SIG-M5 treated with dmso at 0.1 percent for 504 hours (cell line): ENCODE measurements around the gene EIF2S2.

ENCODE experiments used
- DNase-seq: peaks from one replicate; lab custom pipeline; 2025; ENCODE audit not compliant: unreplicated experiment; lab: John Stamatoyannopoulos, UW

EIF2S2 gene

DNA sequence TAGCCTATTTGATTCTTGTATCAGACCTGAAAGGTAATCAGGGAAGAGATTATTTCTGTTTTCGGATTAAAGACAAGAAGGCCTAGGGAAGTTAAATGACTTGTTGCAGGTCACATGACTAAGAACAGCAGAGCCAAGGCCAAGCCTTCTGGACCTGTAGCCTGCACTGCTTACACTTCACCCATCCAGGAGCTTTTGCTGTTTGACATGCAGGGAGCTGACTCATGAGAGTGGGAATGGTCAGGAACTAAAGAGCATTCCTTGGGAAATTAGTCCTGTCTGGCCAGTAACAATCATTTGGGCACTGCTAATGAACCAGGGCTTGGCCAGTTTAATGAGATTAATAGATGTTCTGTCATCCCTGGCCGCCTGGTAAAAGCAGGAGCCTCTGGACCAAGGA is 46.8 kb downstream of the EIF2S2 start:
- DNase-seq, result no peak

DNA sequence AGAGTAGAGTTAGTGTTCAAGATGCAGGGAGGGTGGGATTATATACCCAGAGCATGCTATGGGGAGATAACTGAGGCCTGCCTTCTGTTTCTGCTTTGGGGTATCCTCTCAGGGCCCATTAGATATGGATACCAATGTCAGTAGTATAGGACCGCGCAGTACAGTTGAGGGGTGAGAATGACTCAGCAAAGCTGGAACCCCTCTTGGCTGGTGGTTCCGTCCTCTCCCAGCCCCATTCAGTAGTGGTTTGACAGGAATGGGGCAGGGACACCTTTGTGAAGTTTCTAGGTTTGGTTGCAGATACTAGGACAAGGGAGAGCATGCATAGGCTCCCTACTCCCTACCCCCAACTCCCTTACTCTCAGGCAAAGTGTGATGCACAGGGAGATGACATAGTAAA is 47.8 kb downstream of the EIF2S2 start:
- no peak for DNase-seq

DNA sequence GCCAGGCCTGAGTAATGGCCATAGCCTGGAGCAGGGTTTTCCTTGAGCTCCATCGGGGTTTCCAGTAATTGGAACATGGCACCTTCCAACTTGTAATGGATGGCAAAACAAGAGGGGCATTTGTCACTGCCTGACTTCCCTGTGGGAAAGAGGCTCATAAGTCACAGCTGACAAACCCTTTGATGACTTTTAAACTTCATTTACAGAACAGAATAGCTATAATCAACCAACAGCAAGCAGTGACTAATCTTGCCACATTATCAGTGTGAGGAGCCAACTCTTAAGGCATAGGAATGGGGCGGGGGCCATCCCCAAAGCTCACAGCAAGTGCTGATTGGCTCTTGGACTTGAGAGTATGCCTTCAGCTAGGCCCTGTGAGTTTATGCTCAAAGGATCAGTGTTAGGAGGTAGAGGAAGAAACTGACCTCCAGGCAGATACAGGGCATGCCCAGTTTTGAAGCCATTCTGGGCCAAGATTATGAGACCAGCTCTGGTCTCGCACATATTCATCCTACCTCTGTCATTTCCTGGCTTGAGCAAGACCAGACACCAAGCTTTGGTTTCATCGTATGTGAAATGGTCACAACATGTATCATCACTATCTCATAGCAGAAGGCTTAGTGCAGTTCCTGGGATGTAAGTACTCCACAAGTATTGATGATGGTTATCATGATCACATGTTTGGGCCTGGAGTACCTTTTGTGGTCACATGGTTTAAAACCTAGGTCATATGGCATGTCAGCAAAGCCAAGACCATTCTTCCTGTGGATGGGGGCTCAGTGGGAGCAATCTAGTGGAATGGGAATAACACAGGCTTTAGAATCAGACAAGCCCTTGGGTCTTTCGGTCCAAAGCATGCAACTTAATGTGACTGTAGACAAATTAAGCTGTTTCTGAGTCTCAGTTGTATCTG is 49.2 kb downstream of the EIF2S2 start:
- no peak for DNase-seq

DNA sequence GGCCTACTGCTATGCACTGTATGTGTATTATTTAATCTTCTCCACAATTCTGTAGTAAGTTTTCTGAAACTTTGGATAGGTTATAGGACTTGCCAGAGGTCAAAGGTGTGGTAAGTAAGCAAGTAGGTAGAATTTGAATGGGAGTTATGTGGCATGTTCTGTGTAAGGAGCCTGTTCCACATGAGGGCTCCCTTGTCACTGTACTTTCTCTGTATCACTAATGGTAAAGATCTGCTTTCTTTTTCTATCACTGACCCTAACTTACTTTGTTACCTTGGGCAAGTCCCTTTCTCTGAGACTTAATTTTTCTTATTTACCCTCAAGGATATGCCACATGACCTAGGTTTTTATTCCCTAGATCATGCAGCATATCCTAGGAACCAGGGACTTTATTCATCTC is 50.3 kb downstream of the EIF2S2 start:
- no peak for DNase-seq

DNA sequence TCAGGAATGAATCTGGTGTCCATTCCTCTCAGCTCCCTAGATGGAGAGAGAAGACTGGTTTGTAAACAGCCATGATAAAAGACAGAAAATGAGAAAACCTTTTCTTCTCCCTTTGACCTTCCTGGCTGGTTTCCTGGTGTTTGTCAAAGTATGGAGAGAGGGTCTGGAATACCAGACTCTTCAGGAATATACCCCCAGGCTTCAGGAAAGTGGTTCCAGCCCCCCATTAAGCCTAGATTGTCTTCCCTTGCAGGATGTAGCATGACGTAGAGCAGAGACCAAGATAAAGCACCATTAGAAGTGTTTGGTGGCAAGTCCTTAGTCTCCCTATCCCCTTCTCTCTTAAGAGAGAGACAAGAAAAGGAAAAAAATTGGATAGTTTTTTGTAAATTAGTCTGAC is 51.1 kb downstream of the EIF2S2 start:
- DNase-seq, result no peak

DNA sequence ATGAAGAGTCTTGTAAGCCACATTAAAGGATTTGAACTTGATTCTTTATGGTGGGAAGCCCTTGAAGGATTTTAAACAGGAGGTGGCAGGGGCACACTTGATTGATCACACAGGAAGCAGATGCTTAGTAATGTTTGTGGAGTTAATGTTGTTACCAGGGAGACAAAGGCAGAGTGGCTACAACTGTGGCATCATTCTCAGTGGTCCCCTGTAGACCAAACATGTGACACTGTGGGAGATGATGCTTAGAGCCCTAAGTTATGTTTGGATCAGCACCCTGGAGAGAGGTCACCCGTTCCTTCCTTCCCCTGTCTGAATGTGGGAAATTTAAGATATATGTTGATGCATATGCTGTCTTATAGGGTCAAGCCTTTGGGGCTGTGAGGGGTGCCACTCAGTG is 53.2 kb downstream of the EIF2S2 start:
- no peak for DNase-seq

DNA sequence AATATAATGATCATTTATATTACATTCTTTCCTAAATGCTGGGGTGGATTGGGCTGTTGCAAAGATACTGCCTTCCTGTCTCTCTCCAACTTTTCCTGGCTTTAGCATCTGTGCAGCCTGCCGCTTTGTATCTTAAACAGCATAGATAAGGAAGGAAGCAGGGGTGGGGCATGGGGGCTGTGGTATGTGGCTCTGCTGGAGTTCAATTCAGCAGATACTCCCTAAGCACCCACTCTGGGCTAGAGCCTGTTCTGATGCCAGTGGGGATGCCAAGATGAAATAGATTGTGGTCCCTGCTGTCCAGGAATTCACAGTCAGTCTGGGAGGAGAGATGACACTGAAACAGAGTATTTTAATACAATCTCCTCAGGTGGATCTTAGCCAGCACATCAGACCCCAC is 56.8 kb downstream of the EIF2S2 start:
- DNase-seq, result no peak

GRCh38 chr20:34052414-34052813 is 59.6 kb downstream of the EIF2S2 start:
- DNase-seq, result no peak

DNA sequence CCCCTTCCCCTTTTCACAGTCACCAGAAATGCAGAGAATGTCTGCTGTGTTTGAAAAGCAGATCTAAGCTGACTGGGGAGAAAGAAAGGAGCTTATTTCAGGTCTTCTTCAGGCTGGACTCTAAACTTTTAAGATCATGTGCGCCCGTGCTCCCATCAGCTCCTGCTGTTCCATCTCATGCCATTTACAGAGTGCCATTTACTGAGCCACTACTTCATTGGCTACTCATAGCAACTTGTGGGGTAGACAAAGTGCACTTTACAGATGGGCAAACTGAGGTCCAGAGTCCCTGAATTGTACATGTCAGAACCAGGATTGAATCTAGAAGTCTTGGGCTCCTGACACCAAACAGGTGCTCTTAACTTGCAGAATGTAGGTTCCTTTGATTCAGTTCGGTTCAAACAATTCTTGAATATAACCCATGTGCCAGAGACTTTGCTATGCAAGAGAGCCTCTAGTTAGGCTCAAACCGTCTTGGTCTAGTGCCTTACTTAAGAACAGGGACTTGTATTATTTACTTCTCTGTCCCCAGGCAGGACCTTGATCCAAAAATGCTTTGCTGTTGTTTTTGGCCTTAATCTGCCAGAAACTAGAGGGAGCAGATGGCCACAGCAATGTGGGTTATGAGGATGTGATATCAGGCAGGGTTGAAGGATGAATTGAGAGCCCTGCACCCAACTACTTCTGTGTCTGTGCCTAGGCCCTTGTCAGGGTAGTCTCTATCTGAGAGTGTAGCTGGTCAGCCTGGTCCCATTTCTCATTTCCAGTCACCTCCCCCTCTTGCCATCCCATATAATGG is 61.9 kb downstream of the EIF2S2 start:
- DNase-seq, result no peak

- no peak for DNase-seq
Observed at GRCh38 chr20:34049389-34049788, 62.7 kb downstream of the EIF2S2 start.

DNA sequence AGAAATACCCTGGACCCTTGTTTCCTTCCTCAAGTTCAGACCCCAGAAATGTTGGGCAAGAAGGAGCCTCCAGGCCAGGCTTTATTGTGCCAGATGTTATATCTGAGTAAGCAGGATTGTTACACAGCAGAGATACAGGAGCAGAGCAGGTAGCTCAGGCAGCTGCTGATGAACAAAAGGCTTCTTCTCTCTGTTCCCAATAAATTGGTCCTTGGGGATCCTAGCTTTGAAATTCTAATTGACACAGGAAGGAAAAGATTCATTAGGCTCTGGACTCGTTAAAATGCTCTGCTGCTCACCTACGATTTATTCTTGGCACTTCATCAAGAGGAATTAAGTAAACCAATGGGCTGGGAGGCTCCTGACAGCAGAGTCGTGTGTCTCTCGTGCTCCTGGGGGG is 64.1 kb downstream of the EIF2S2 start:
- DNase-seq, result no peak

DNA sequence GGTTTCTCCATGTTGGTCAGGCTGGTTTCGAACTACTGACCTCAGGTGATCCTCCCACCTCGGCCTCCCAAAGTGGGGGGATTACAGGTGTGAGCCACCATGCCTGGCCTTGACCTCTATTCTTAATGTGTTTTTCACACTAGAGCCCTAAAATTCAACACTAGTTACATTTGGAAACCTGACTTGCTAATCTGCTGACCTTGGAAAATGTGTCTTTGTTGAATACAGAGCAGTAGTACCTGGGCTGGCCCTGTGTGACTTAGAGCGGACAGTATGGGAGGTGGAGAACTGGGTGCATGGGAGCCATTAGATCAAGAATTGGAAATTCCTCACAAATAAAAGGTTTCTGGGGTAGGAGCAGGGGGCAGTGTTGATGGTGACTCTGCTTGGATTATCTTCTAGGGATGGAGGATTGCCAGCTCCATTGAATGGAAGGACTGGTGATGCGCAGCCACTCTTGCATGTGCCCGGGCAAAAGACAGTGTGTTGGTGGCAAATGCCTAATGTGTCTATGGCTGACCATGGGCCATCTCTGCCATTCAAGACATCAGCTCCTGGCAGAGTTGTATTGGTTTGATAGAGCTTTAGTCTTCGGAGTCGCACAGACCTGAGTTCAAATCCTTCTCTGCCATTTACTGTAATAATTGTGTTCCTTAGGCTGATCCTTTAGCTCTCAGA is 64.9 kb downstream of the EIF2S2 start:
- DNase-seq, result no peak

- DNase-seq, result no peak
Observed at GRCh38 chr20:34045930-34046725, 65.9 kb downstream of the EIF2S2 start.

GRCh38 chr20:34045294-34045693 is 66.7 kb downstream of the EIF2S2 start:
- DNase-seq, result no peak

GRCh38 chr20:34043025-34043424 is 69.0 kb downstream of the EIF2S2 start:
- DNase-seq, result no peak

GRCh38 chr20:34042262-34042661 is 69.8 kb downstream of the EIF2S2 start:
- no peak for DNase-seq

DNA sequence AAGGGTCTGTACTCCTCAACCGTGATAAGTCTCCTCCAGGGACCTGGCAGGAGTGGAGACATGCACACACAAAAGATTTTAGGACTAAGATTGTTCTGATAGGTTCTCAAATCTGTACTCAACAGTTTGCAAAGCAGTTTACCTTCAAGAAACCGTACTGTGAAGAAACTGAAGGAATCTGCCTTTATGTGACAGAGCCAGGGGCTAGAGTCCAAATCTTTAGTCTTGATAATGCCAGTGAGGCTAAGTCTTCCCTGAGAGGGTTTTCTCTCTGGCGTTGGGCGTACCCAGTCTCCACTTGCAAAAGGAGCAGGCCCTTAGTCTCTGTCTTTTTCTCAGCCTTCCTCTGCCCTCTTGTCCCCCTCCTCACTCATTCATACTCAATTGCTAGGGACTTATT is 70.8 kb downstream of the EIF2S2 start:
- DNase-seq, result no peak

DNA sequence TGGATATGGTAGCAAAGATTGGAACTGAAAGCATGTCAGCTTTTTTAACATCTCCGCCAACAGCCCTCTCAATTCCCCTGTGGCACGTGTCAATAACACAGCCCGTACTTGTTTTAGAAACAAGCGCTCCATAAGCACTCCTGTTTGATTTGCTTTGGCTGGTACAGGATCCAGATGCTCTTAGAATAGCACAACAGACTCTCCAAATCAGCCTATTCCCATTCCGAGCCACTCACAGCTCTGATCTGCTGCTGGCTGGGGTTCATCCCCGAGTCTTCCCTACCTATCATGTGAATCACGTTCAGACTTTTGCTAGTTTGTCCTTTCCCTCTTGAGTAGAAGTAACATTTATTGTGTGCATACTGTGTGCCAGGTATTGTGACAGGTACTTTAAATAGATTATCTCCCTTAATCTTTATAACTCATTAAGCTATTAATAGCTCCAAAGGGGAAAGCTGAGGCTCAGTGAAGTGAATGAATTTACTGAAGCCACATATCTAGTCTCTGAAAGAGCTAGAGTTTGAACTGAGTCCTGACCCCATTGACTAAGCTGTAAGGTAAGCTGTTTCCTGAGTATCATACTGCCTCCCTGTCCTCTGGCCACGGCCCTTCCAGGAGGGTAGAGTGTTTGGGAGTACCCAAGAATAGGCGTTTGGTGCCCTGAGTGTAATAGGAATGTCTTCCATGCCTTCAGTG is 71.6 kb downstream of the EIF2S2 start:
- DNase-seq, result no peak
